Measurements from ENCODE around the gene OR3A2. TPM values are rescaled to one million over a fixed set of nuclear protein-coding genes. Genes with fewer than 3 reads are reported as not detected.
"Not testable (repeated sequence)": the region's sequence is repeated elsewhere in the genome, so short reads cannot be mapped to it uniquely, and the experiment has no call there.

Gene OR3A2
- total and polyA plus RNA-seq, 7 donors = 0.04 to 0.40 (median 0.36) TPM; not detected in 4

DNA sequence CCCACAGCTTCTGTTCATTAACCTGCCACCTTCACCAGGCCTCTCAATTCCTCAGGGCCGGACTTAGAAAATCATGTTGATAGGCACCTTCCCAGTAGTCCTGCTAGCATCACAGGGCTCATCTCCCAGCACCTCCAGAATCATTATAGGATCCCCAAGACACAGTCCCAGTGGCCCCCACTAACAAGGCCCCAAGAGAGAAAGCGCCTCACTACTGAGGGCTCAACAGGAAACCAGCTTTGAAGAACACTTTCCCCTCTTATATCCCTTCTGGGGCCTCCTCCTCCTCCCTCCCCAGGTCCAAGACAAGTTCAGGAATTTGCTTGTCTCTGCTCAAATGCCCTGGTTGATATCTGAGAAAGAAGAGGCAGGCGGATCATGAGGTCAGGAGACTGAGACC, 25.0 kb upstream of the OR3A2 start, which contains the start of gene OR3A3:
TSS of gene OR3A3 (plus strand) at position 301 of the 400 bp plus-strand sequence.
- TF ChIP-seq, protein P1, sequence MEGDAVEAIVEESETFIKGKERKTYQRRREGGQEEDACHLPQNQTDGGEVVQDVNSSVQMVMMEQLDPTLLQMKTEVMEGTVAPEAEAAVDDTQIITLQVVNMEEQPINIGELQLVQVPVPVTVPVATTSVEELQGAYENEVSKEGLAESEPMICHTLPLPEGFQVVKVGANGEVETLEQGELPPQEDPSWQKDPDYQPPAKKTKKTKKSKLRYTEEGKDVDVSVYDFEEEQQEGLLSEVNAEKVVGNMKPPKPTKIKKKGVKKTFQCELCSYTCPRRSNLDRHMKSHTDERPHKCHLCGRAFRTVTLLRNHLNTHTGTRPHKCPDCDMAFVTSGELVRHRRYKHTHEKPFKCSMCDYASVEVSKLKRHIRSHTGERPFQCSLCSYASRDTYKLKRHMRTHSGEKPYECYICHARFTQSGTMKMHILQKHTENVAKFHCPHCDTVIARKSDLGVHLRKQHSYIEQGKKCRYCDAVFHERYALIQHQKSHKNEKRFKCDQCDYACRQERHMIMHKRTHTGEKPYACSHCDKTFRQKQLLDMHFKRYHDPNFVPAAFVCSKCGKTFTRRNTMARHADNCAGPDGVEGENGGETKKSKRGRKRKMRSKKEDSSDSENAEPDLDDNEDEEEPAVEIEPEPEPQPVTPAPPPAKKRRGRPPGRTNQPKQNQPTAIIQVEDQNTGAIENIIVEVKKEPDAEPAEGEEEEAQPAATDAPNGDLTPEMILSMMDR (IDR thresholded peaks at IDR 0.05) = no peak

DNA sequence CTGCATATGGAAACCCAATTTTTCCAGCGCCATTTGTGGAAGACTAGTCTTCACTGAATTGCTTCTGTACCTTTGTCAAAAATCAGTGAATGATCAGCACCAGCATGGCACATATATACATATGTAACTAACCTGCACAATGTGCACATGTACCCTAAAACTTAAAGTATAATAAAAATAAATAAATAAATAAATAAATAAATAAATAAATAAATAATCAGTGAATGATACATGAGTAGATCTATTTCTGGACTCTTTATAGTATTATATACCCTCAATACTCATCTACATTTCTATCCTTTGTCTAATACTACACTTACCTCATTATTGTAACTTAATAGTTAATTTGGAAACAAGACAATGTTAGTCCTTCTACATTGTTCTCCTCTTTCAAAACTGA, 17.7 kb upstream of the OR3A2 start:
- H3K27me3 ChIP-seq (ENCODE audit: insufficient read depth in 3 of 3, low read length in 2 of 3); H3K27ac ChIP-seq; DNase-seq; ATAC-seq; H3K36me3 ChIP-seq (ENCODE audit: insufficient read depth in 1 of 2, low read depth in 1 of 2); H3K4me1 ChIP-seq; H3K4me3 ChIP-seq; intact Hi-C loops (cut with DNase I): not testable (repeated sequence)
- 62 to 78% (median 74%) methylated on average over 1 of the region's 1 CpG for WGBS, 3 donors
- H3K9me3 ChIP-seq = peaks cover 18% of the 10 kb centered on the region

More for the DNA sequence above, 25.0 kb upstream of the OR3A2 start, which contains the start of gene OR3A3:
- intact Hi-C loops (cut with DNase I) = no loop called here
- H3K27ac ChIP-seq = no peak within 1 kb of the TSS
- no peaks in the 10 kb centered on the region for H3K4me1 ChIP-seq
- H3K36me3 ChIP-seq (ENCODE audit: insufficient read depth in 1 of 2, low read depth in 1 of 2) = no peaks in the 10 kb centered on the region
- H3K9me3 ChIP-seq = peaks cover 10% of the 10 kb centered on the region
- DNase-seq (no peak), ATAC-seq (no peak)
- peaks cover 0 to 2% (median 0%) of the 10 kb centered on the region in 3 donors for H3K27me3 ChIP-seq (ENCODE audit: insufficient read depth in 3 of 3, low read length in 2 of 3)
- WGBS, 3 donors = 78 to 84% (median 83%) methylated on average over 3 of the region's 3 CpGs
- H3K4me3 ChIP-seq = no peak within 1 kb of the TSS

DNA sequence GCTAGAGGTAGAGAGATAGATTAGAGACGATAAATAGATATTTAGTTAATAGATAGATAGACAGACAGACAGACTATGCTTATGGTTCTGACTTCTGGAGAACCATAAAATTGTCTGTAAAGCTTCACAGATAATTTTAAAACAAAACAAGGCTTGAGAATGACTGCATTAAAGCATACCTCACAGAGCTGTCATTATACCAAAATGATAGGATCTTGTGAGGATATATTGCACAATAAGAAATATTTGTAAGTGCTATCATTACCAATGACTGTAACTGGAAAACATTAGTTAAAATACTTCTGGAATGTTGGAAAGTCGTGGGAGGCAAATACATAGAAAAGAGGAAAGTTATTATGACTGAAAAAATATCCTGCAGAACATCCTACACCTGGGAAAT, 15.7 kb upstream of the OR3A2 start:
- H3K9me3 ChIP-seq = peaks cover 8% of the 10 kb centered on the region
- no peaks in the 10 kb centered on the region for H3K27me3 ChIP-seq (ENCODE audit: insufficient read depth in 3 of 3, low read length in 2 of 3)
- no peak for DNase-seq
- WGBS, 3 donors = 45 to 58% (median 56%) methylated on average over 2 of the region's 2 CpGs
- intact Hi-C loops (cut with DNase I) = no loop called here
- H3K4me1 ChIP-seq = no peaks in the 10 kb centered on the region
- H3K4me3 ChIP-seq = no peak overlapping the region
- no peak overlapping the region for H3K27ac ChIP-seq
- H3K36me3 ChIP-seq (ENCODE audit: insufficient read depth in 1 of 2, low read depth in 1 of 2) = no peaks in the 10 kb centered on the region
- TF ChIP-seq, protein P1 (IDR thresholded peaks at IDR 0.05) = no peak
- ATAC-seq = no peak

DNA sequence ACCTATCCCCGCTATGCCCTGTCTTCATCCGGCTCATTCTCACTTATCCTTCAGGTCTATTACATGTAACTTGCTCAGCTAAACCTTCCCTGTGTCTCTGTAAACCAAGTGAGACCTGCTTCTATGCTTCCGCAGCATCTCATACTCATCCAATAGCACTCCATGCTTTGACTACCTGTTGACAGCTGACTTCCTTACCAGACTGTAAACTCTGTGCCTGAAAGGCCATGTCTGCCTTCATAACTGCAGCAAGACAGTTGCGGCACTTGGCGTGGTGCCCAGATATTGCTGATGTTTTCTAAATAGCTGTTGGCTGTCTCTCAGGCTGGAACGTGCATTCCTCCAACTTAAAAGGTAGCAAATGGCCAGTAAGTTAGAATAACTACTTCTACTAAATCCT, 13.9 kb upstream of the OR3A2 start:
- TF ChIP-seq, protein P1 (IDR thresholded peaks at IDR 0.05) = no peak
- Histone ChIP-seq H3K4me3 (no peak overlapping the region), H3K27me3 (ENCODE audit: insufficient read depth in 3 of 3, low read length in 2 of 3) (no peaks in the 10 kb centered on the region), H3K9me3 (peaks cover 1% of the 10 kb centered on the region), H3K4me1 (no peaks in the 10 kb centered on the region), H3K36me3 (ENCODE audit: insufficient read depth in 1 of 2, low read depth in 1 of 2) (no peaks in the 10 kb centered on the region), H3K27ac (no peak overlapping the region)
- ATAC-seq (no peak), DNase-seq (no peak)
- WGBS, 3 donors = 47 to 48% (median 48%) methylated on average over 6 of the region's 6 CpGs
- intact Hi-C loops (cut with DNase I) = no loop called here

DNA sequence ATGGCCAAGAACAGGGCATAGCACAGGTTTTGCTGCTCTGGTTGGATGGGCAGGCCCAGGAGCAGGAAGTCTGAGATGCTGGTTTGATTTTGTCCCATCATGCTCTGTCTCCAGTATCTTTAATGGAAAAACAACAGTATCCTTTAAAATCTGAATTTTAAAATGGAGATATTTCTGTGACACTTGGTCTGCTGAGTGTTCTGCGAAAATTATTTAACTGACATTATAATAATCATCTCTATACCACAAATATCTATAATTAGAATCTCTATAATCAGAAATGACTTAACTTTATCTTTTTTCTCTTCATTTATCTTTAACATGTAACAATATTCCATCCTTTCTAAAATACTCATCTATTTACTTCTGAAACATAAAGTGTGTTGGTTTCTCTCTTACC, 12.2 kb upstream of the OR3A2 start, which contains the start of gene OR1E1:
TSS of gene OR1E1 (minus strand) at position 101 of the 400 bp plus-strand sequence. CDS start at position 101, 0 bp downstream.
- Histone ChIP-seq H3K4me1 (no peaks in the 10 kb centered on the region), H3K4me3 (no peak within 1 kb of the TSS), H3K27ac (no peak within 1 kb of the TSS), H3K36me3 (ENCODE audit: insufficient read depth in 1 of 2, low read depth in 1 of 2) (no peaks in the 10 kb centered on the region), H3K9me3 (no peaks in the 10 kb centered on the region), H3K27me3 (ENCODE audit: insufficient read depth in 3 of 3, low read length in 2 of 3) (no peaks in the 10 kb centered on the region)
- TF ChIP-seq, protein P1 (IDR thresholded peaks at IDR 0.05) = no peak
- no peak for DNase-seq
- WGBS, 3 donors = 74 to 86% (median 83%) methylated on average over 1 of the region's 1 CpG
- no peak for ATAC-seq
- intact Hi-C loops (cut with DNase I) = no loop called here

DNA sequence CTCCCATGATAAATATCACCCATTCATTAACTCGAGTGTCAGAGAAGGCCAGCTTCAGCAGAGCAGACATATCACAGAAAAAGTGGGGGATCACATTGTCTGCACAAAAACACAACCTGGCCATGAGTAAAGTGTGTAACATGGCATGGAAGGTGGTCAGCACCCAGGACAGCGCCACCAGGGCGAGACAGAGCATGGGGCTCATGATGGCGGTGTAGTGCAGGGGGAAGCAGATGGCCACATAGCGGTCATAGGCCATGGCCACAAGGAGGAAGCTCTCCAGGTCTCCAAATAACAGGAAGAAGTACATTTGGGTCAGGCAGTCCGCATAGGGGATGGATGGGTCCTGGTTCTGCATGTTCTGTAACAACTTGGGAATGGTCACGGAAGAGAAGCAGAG, 11.7 kb upstream of the OR3A2 start:
- H3K4me1 ChIP-seq; H3K4me3 ChIP-seq; H3K9me3 ChIP-seq; H3K36me3 ChIP-seq (ENCODE audit: insufficient read depth in 1 of 2, low read depth in 1 of 2); ATAC-seq; DNase-seq; H3K27me3 ChIP-seq (ENCODE audit: insufficient read depth in 3 of 3, low read length in 2 of 3); intact Hi-C loops (cut with DNase I); H3K27ac ChIP-seq: not testable (repeated sequence)
- 41 to 48% (median 47%) methylated on average over 7 of the region's 7 CpGs for WGBS, 3 donors
